A549 (cell line): ENCODE results near the gene SIRT3. TPM values are rescaled to one million over a fixed set of nuclear protein-coding genes. Genes with fewer than 3 reads are reported as not detected.
"Not testable (repeated sequence)": the region's sequence is repeated elsewhere in the genome, so short reads cannot be mapped to it uniquely, and the experiment has no call there.

ENCODE experiments used
- ATAC-seq, 2 experiments: fragments of 200-7000 bp in 1 of 2; fragments of >200 bp in 1 of 2; cut with Nextera tagmentation in 1 of 2; cut with Tn5 transposase in 1 of 2; 3 replicates each; pipeline versions ENCODE4 v1.8.0 to v1.9.1; 2018 to 2020; ENCODE audit warnings: mild to moderate bottlenecking in 1 of 2, moderate library complexity in 1 of 2
- CTCF ChIA-PET: fragments of 300-600 bp; sonication (Branson Sonifier 250); formaldehyde crosslinking; extraction: SDS; loops from one replicate; lab custom pipeline; 2021; ENCODE audit warnings: antibody characterized with exemption, inconsistent platforms; lab: Yijun Ruan, JAX
- POLR2A ChIA-PET: fragments of 350-600 bp; formaldehyde crosslinking; extraction: SDS; loops from one replicate; lab custom pipeline; 2021; ENCODE audit warnings: antibody characterized with exemption, inconsistent platforms; lab: Yijun Ruan, JAX
- DNase-seq, 2 experiments: peaks; one replicate each; pipeline versions ENCODE4 v3.0.0 to v3.0.0-alpha.2; 2011 to 2016; ENCODE audit warnings: low read depth in 1 of 2, low spot score in 1 of 2
- FAIRE-seq: peaks from 2 replicates; lab custom pipeline; 2011; peaks lifted over from hg19 to GRCh38; lab: Jason Lieb, UNC
- H3K27ac ChIP-seq, 2 experiments: fragments of >200 bp; sonication (Bioruptor Twin); formaldehyde crosslinking; 3 replicates each; pipeline ENCODE4 v1.5.1; 2016 to 2017
- H3K4me1 ChIP-seq: fragments of >200 bp; sonication (Bioruptor Twin); formaldehyde crosslinking; 3 replicates; pipeline ENCODE4 v1.6.1; 2016
- H3K4me2 ChIP-seq: fragments of >200 bp; sonication (Bioruptor Twin); formaldehyde crosslinking; 3 replicates; pipeline ENCODE4 v1.6.1; 2016
- H3K4me3 ChIP-seq: fragments of >200 bp; sonication (Bioruptor Twin); formaldehyde crosslinking; 3 replicates; pipeline ENCODE4 v1.5.1; 2016
- H3K9me3 ChIP-seq: fragments of >200 bp; sonication (Bioruptor Twin); formaldehyde crosslinking; 3 replicates; pipeline ENCODE4 v1.6.1; 2016
- BHLHE40 ChIP-seq: IDR thresholded peaks from 2 replicates; pipeline ENCODE4 v1.6.1; 2012; ENCODE audit warnings: low read depth, low read length, inconsistent platforms
- CBX2 ChIP-seq: fragments of 200-600 bp; sonication (generic); IDR thresholded peaks from 2 replicates; pipeline ENCODE4 v1.6.1; 2016; ENCODE audit warnings: low read depth, mild to moderate bottlenecking, borderline replicate concordance
- EHF ChIP-seq: fragments of 250-450 bp; sonication (Bioruptor Pico); IDR thresholded peaks from 2 replicates; pipeline ENCODE4 v1.5.0; 2020; ENCODE audit warnings: mild to moderate bottlenecking
- EP300 ChIP-seq, 2 experiments: fragments of >200 bp; sonication (Bioruptor Twin); formaldehyde crosslinking; IDR thresholded peaks; 2 replicates in 1 of 2; 3 replicates in 1 of 2; pipeline ENCODE4 v1.6.1; 2016 to 2017
- FOSB ChIP-seq: fragments of 250-450 bp; sonication (Bioruptor Pico); IDR thresholded peaks from 2 replicates; pipeline ENCODE4 v1.5.0; 2020; ENCODE audit warnings: mild to moderate bottlenecking, moderate library complexity
- GATA3 ChIP-seq: IDR thresholded peaks from 2 replicates; pipeline ENCODE4 v1.6.1; 2012; ENCODE audit warnings: borderline replicate concordance
- HDAC2 ChIP-seq: fragments of 200-600 bp; sonication (generic); IDR thresholded peaks from 2 replicates; pipeline ENCODE4 v1.6.1; 2016
- JUN ChIP-seq, 2 experiments: fragments of >200 bp; sonication (Bioruptor Twin); formaldehyde crosslinking; IDR thresholded peaks; 2 replicates in 1 of 2; 3 replicates in 1 of 2; pipeline ENCODE4 v1.6.1; 2016 to 2017
- JUNB ChIP-seq: fragments of >200 bp; sonication (Bioruptor Twin); formaldehyde crosslinking; IDR thresholded peaks from 2 replicates; pipeline ENCODE4 v1.6.1; 2016
- KDM1A ChIP-seq: fragments of 200-600 bp; sonication (generic); IDR thresholded peaks from 2 replicates; pipeline ENCODE4 v1.6.1; 2016; ENCODE audit warnings: low read depth, mild to moderate bottlenecking
- KDM5A ChIP-seq: fragments of 200-600 bp; sonication (generic); IDR thresholded peaks from 2 replicates; pipeline ENCODE4 v1.6.1; 2016; ENCODE audit warnings: antibody characterized with exemption, mild to moderate bottlenecking
- POLR2A ChIP-seq: IDR thresholded peaks from 2 replicates; pipeline ENCODE4 v1.6.1; 2012; ENCODE audit warnings: mild to moderate bottlenecking, low read length
- POLR2AphosphoS2 ChIP-seq: conservative IDR thresholded peaks from 2 replicates; pipeline ENCODE4 v1.6.1; 2012; ENCODE audit warnings: low read length, improper control_type of control experiment, inconsistent platforms
- ZC3H11A ChIP-seq: fragments of 450-650 bp; IDR thresholded peaks from 2 replicates; pipeline ENCODE4 v1.6.1; 2014; ENCODE audit warnings: antibody characterized with exemption, mild to moderate bottlenecking
- ZFP36 ChIP-seq: fragments of 450-650 bp; IDR thresholded peaks from 2 replicates; pipeline ENCODE4 v1.6.1; 2014; ENCODE audit warnings: borderline replicate concordance; ENCODE audit not compliant: partially characterized antibody
- ZNF302 ChIP-seq: fragments of 250-450 bp; sonication (Bioruptor Pico); IDR thresholded peaks from 2 replicates; pipeline ENCODE4 v1.9.0; 2021; ENCODE audit warnings: inconsistent platforms, mild to moderate bottlenecking, moderate library complexity
- WGBS: methylation state at CpG from one replicate; pipeline ENCODE4 v1.1.6; 2017; ENCODE audit errors: missing lambda C conversion rate; 5-methylcytosine and 5-hydroxymethylcytosine counted together
- polyA plus RNA-seq, 4 experiments: library from polyadenylated mRNA; depleted of rRNA in 3 of 4; stranded (reverse); fragments of >200 nt; fragmentation: RNase III in 1 of 4; extraction: RNeasy Plus Mini Kit Qiagen cat#74134 plus additional on column Dnase treatment in 1 of 4; gene quantifications; 2 replicates in 3 of 4; 3 replicates in 1 of 4; pipeline ENCODE4 v1.2.3, GENCODE V29; 2011 to 2017
- TF ChIP-seq, protein P1 (sequence below): fragments of >200 bp; sonication (Bioruptor Twin); formaldehyde crosslinking; IDR thresholded peaks from 3 replicates; pipeline ENCODE4 v1.5.1; 2016
- TF ChIP-seq, protein P2 (sequence below): IDR thresholded peaks from 2 replicates; pipeline ENCODE4 v1.6.1; 2012; ENCODE audit warnings: low read depth, borderline replicate concordance
- TF ChIP-seq, protein P3 (sequence below): fragments of 250-450 bp; sonication (Bioruptor Pico); IDR thresholded peaks from 2 replicates; pipeline ENCODE4 v1.5.0; 2021; ENCODE audit warnings: mild to moderate bottlenecking, moderate library complexity, borderline replicate concordance

SIRT3 gene
- polyA plus RNA-seq, 2 of the 4 experiments (the other 2 are of a cell fraction), result 20.3 to 22.3 TPM

DNA sequence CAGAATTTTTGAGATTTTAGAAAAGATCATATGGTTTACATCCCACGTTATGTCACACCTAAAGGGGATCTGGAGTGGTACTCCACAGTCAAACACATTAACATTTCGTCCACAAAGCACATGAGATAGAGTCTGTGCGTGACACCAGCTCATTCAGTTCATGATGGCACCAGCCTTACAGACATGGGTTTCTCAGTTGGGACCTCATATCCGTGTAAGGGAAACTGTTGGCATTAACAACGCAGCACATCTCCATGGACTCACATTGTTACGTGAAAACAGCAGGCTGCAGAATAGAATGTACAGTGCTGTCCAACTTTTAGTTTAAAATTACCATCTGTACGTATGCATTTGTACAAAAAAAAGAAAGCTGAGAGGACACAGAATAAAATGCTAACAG, 14.6 kb downstream of the SIRT3 start:
- CTCF ChIA-PET, result interaction anchor here (0.8 to 2.5 kb wide), 5 partner anchors 11 to 84 kb away, joined by 3 to 10 read pairs (median 7); partner anchors contain the start of gene PSMD13
- Histone ChIP-seq H3K9me3 (no peaks in the 10 kb centered on the region), H3K4me3 (no peak overlapping the region), H3K27ac (no peak overlapping the region), H3K4me2 (no peak overlapping the region), H3K4me1 (no peaks in the 10 kb centered on the region)
- POLR2A ChIA-PET, result no interaction called here
- ATAC-seq (no peak), DNase-seq (no peak), FAIRE-seq (no peak)
- 87% methylated on average over 7 of the region's 7 CpGs for WGBS
- no peak for TF ChIP-seq POLR2AphosphoS2
- TF ChIP-seq EHF (CRISPR knock-in tag), result no peak
- TF ChIP-seq, protein P1, sequence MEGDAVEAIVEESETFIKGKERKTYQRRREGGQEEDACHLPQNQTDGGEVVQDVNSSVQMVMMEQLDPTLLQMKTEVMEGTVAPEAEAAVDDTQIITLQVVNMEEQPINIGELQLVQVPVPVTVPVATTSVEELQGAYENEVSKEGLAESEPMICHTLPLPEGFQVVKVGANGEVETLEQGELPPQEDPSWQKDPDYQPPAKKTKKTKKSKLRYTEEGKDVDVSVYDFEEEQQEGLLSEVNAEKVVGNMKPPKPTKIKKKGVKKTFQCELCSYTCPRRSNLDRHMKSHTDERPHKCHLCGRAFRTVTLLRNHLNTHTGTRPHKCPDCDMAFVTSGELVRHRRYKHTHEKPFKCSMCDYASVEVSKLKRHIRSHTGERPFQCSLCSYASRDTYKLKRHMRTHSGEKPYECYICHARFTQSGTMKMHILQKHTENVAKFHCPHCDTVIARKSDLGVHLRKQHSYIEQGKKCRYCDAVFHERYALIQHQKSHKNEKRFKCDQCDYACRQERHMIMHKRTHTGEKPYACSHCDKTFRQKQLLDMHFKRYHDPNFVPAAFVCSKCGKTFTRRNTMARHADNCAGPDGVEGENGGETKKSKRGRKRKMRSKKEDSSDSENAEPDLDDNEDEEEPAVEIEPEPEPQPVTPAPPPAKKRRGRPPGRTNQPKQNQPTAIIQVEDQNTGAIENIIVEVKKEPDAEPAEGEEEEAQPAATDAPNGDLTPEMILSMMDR, result no peak
- TF ChIP-seq, protein P2, sequence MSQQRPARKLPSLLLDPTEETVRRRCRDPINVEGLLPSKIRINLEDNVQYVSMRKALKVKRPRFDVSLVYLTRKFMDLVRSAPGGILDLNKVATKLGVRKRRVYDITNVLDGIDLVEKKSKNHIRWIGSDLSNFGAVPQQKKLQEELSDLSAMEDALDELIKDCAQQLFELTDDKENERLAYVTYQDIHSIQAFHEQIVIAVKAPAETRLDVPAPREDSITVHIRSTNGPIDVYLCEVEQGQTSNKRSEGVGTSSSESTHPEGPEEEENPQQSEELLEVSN, result no peak
- TF ChIP-seq ZFP36, result no peak
- TF ChIP-seq ZC3H11A, result no peak
- no peak for TF ChIP-seq CBX2
- TF ChIP-seq KDM1A, result no peak
- TF ChIP-seq JUN (IDR thresholded peaks at IDR 0.05), result no peak
- TF ChIP-seq ZNF302, result no peak
- no peak for TF ChIP-seq JUNB
- no peak for TF ChIP-seq POLR2A
- TF ChIP-seq BHLHE40, result no peak
- TF ChIP-seq, protein P3, sequence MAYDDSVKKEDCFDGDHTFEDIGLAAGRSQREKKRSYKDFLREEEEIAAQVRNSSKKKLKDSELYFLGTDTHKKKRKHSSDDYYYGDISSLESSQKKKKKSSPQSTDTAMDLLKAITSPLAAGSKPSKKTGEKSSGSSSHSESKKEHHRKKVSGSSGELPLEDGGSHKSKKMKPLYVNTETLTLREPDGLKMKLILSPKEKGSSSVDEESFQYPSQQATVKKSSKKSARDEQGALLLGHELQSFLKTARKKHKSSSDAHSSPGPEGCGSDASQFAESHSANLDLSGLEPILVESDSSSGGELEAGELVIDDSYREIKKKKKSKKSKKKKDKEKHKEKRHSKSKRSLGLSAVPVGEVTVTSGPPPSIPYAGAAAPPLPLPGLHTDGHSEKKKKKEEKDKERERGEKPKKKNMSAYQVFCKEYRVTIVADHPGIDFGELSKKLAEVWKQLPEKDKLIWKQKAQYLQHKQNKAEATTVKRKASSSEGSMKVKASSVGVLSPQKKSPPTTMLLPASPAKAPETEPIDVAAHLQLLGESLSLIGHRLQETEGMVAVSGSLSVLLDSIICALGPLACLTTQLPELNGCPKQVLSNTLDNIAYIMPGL (CRISPR knock-in tag), result no peak
- TF ChIP-seq HDAC2, result no peak
- TF ChIP-seq, all 56 proteins: peak for 0

DNA sequence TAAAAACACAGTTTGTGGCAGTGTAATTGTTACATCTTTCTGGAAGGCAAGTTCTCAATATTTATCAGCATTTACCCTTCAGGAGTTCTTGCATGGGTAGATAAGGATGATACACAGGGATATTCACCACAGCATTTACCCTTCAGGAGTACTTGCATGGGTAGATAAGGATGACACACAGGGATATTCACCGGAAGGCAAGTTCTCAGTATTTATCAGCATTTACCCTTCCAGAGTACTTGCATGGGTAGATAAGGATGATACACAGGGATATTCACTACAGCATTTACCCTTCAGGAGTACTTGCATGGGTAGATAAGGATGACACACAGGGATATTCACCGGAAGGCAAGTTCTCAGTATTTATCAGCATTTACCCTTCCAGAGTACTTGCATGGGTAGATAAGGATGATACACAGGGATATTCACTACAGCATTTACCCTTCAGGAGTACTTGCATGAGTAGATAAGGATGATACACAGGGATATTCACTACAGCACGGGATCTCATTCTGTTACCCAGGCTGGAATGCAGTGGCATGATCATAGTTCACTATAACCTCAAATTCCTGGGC, 15.4 kb downstream of the SIRT3 start:
- H3K4me1 ChIP-seq, ATAC-seq, DNase-seq, H3K4me2 ChIP-seq, FAIRE-seq, H3K27ac ChIP-seq, H3K9me3 ChIP-seq, H3K4me3 ChIP-seq, POLR2A ChIA-PET: not testable (repeated sequence)
- CTCF ChIA-PET, result interaction anchor here (1.4 to 2.1 kb wide), 2 partner anchors 12 to 16 kb away, joined by 3 to 10 read pairs; partner anchors contain the start of gene PSMD13
- WGBS, result 92% methylated on average over 3 of the region's 3 CpGs

DNA sequence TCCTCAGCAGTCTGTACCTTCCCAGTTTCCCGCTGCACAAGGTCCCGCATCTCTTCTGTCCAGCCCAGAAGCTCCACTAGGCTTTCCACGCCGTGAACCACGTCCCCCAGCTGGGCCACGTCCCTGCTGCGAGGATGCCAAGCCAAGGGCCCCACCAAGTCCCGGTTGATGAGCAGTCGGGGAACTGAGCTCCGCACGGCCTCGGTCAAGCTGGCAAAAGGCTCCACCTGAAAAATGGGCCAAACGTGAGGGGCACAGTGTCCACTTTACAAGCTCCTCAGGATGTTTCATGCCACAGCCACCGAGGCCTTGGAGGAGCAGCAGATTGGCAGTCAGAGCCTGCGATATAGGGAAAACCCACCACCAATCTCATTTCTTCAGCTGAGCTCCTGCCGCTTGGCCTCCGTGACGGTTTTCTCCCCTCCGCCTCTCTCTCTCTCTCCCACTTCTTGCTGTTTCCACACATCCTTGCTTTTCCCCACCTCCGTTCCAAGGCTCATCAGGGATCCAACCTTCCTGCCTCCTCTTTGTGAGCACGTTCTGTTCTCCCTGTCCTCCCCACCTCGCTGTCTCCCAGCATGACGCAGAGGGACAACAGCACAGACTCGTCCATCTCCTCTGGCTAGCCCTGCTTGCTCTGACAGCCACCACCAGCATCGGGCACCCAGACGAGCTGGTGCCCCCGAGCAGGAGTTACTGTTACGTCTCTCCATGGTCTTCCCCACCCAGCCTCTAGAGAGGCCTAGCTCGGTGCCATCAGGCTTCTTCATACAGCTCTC, 17.1 kb downstream of the SIRT3 start:
- H3K4me3 ChIP-seq, result no peak overlapping the region
- TF ChIP-seq GATA3, result no peak
- TF ChIP-seq BHLHE40, result no peak
- TF ChIP-seq, protein P1, result no peak
- TF ChIP-seq FOSB (CRISPR knock-in tag), result no peak
- TF ChIP-seq KDM5A, result no peak
- TF ChIP-seq EP300 (IDR thresholded peaks at IDR 0.05), result no peak
- no peak for DNase-seq
- 88% methylated on average over 28 of the region's 29 CpGs for WGBS
- no peak overlapping the region for H3K27ac ChIP-seq
- ChIA-PET CTCF (interaction anchor here (0.6 to 2.0 kb wide), 6 partner anchors 10 to 232 kb away, joined by 3 to 11 read pairs (median 3); no protein-coding TSS in a partner anchor), POLR2A (no interaction called here)
- H3K4me2 ChIP-seq, result no peak overlapping the region
- FAIRE-seq, result no peak
- no peaks in the 10 kb centered on the region for H3K9me3 ChIP-seq
- ATAC-seq, result no peak
- H3K4me1 ChIP-seq, result no peaks in the 10 kb centered on the region
